Mucosa of stomach (tissue), 1 donor: ENCODE data around the gene MOSPD3.

Experiments
- H3K27me3 ChIP-seq: one replicate; pipeline ENCODE4 v1.7.0; 2013; ENCODE audit warnings: mild to moderate bottlenecking, low read length; ENCODE audit not compliant: control insufficient read depth, insufficient read depth
- H3K36me3 ChIP-seq: one replicate; pipeline ENCODE4 v1.7.0; 2013; ENCODE audit warnings: low read length; ENCODE audit not compliant: control insufficient read depth, insufficient read depth
- H3K4me1 ChIP-seq: one replicate; pipeline ENCODE4 v1.7.0; 2013; ENCODE audit warnings: mild to moderate bottlenecking, low read length; ENCODE audit not compliant: control insufficient read depth, insufficient read depth
- H3K4me3 ChIP-seq: one replicate; pipeline ENCODE4 v1.7.0; 2013; ENCODE audit warnings: low read length
- H3K9ac ChIP-seq: one replicate; pipeline ENCODE4 v1.7.0; 2013; ENCODE audit warnings: mild to moderate bottlenecking, low read length, moderate library complexity
- H3K9me3 ChIP-seq: one replicate; pipeline ENCODE4 v1.7.0; 2013; ENCODE audit warnings: mild to moderate bottlenecking, low read length, moderate library complexity; ENCODE audit not compliant: control insufficient read depth
- donor health status: Pancreatic carcinoma.

Gene MOSPD3

GRCh38 chr7:100570954-100571828 is 41.1 kb upstream of the MOSPD3 start:
- H3K9me3 ChIP-seq: no peaks in the 10 kb centered on the region
- no peak overlapping the region for H3K9ac ChIP-seq
- no peak overlapping the region for H3K4me3 ChIP-seq
- H3K4me1 ChIP-seq: peaks cover 33% of the 10 kb centered on the region
- H3K27me3 ChIP-seq: peaks cover 6% of the 10 kb centered on the region
- no peaks in the 10 kb centered on the region for H3K36me3 ChIP-seq

- H3K9me3 ChIP-seq: no peaks in the 10 kb centered on the region
- H3K9ac ChIP-seq: no peak overlapping the region
- peaks cover 6% of the 10 kb centered on the region for H3K27me3 ChIP-seq
- H3K4me3 ChIP-seq: no peak overlapping the region
- H3K36me3 ChIP-seq: no peaks in the 10 kb centered on the region
- H3K4me1 ChIP-seq: peaks cover 33% of the 10 kb centered on the region
These were observed 40.6 kb upstream of the MOSPD3 start for GRCh38 chr7:100571829-100572116.

- Histone ChIP-seq H3K9me3 (no peaks in the 10 kb centered on the region), H3K36me3 (no peaks in the 10 kb centered on the region), H3K4me3 (no peak overlapping the region), H3K27me3 (peaks cover 6% of the 10 kb centered on the region), H3K4me1 (peaks cover 33% of the 10 kb centered on the region), H3K9ac (no peak overlapping the region)
These were observed 39.9 kb upstream of the MOSPD3 start for GRCh38 chr7:100572281-100572948.

GRCh38 chr7:100572949-100573675 is 39.2 kb upstream of the MOSPD3 start:
- H3K27me3 ChIP-seq: peaks cover 6% of the 10 kb centered on the region
- no peak overlapping the region for H3K4me3 ChIP-seq
- no peaks in the 10 kb centered on the region for H3K9me3 ChIP-seq
- H3K4me1 ChIP-seq: peaks cover 28% of the 10 kb centered on the region
- H3K36me3 ChIP-seq: peaks cover 6% of the 10 kb centered on the region
- no peak overlapping the region for H3K9ac ChIP-seq

- peaks cover 6% of the 10 kb centered on the region for H3K27me3 ChIP-seq
- no peak within 1 kb of the TSS for H3K4me3 ChIP-seq
- H3K4me1 ChIP-seq: peaks cover 27% of the 10 kb centered on the region
- H3K36me3 ChIP-seq: peaks cover 13% of the 10 kb centered on the region
- H3K9ac ChIP-seq: no peak within 1 kb of the TSS
- H3K9me3 ChIP-seq: no peaks in the 10 kb centered on the region
These were observed 38.5 kb upstream of the MOSPD3 start, which contains the start of gene SAP25 for GRCh38 chr7:100573691-100574361. TSS of gene SAP25 (minus strand) at chr7:100573900. CDS start at chr7:100573742, 158 bp downstream.

- peaks cover 22% of the 10 kb centered on the region for H3K4me1 ChIP-seq
- no peak overlapping the region for H3K9ac ChIP-seq
- peaks cover 15% of the 10 kb centered on the region for H3K36me3 ChIP-seq
- H3K27me3 ChIP-seq: peaks cover 6% of the 10 kb centered on the region
- H3K4me3 ChIP-seq: no peak overlapping the region
- H3K9me3 ChIP-seq: no peaks in the 10 kb centered on the region
These were observed 37.8 kb upstream of the MOSPD3 start for GRCh38 chr7:100574362-100575205.

GRCh38 chr7:100575206-100575631 is 37.1 kb upstream of the MOSPD3 start:
- H3K9me3 ChIP-seq: no peaks in the 10 kb centered on the region
- no peak overlapping the region for H3K9ac ChIP-seq
- H3K4me3 ChIP-seq: no peak overlapping the region
- H3K36me3 ChIP-seq: peaks cover 20% of the 10 kb centered on the region
- peaks cover 6% of the 10 kb centered on the region for H3K27me3 ChIP-seq
- H3K4me1 ChIP-seq: peaks cover 15% of the 10 kb centered on the region

GRCh38 chr7:100575746-100576383 is 36.5 kb upstream of the MOSPD3 start:
- Histone ChIP-seq H3K36me3 (peaks cover 27% of the 10 kb centered on the region), H3K9me3 (no peaks in the 10 kb centered on the region)

GRCh38 chr7:100576384-100576993 is 35.9 kb upstream of the MOSPD3 start:
- Histone ChIP-seq H3K36me3 (peaks cover 29% of the 10 kb centered on the region), H3K4me1 (peaks cover 5% of the 10 kb centered on the region), H3K9ac (no peak overlapping the region), H3K27me3 (peaks cover 6% of the 10 kb centered on the region), H3K4me3 (no peak overlapping the region), H3K9me3 (no peaks in the 10 kb centered on the region)

More at GRCh38 chr7:100575746-100576383, 36.5 kb upstream of the MOSPD3 start:
- H3K27me3 ChIP-seq: peaks cover 6% of the 10 kb centered on the region
- no peak overlapping the region for H3K9ac ChIP-seq
- peaks cover 11% of the 10 kb centered on the region for H3K4me1 ChIP-seq
- no peak overlapping the region for H3K4me3 ChIP-seq

- Histone ChIP-seq H3K9ac (no peak overlapping the region), H3K4me1 (peaks cover 4% of the 10 kb centered on the region), H3K9me3 (no peaks in the 10 kb centered on the region), H3K27me3 (no peaks in the 10 kb centered on the region), H3K36me3 (peaks cover 35% of the 10 kb centered on the region), H3K4me3 (no peak overlapping the region)
These were observed 35.2 kb upstream of the MOSPD3 start for GRCh38 chr7:100577103-100577502.
